G401.6 (cell line): Measurements from ENCODE around the gene CACNA1D.
"Not testable (repeated sequence)": the region's sequence is repeated elsewhere in the genome, so short reads cannot be mapped to it uniquely, and the experiment has no call there.

Source experiments
- FAIRE-seq: peaks from 2 replicates; lab custom pipeline; 2012; peaks lifted over from hg19 to GRCh38; lab: Jason Lieb, UNC

The CACNA1D gene

GRCh38 chr3:53493963-53494791 is at the start of gene CACNA1D:
TSS of gene CACNA1D (plus strand) at chr3:53494611. CDS start at chr3:53495167, 556 bp downstream.
- no peak for FAIRE-seq

GRCh38 chr3:53457068-53457467 is 37.3 kb upstream of the CACNA1D start:
- no peak for FAIRE-seq

DNA sequence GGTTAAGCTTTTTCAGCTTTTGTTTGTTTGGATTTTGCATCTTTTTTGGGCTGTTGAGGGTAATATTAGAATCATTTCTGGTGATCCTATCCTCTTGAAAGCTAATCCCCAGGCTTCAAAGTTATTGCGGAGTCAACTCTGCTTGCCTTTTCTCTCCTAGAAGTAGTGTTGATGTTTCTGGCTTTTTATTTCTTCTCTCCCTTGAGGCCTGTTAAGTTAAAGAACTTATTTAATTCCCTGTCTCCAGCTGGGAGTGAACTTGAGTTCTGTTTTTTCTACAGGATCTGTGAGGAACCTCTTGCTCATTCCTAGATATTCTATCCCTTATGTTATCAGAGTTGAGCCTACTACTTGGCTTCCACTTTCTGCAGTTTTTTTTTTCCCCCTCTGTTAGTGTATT is 34.1 kb upstream of the CACNA1D start:
- no peak for FAIRE-seq

- FAIRE-seq: no peak
Observed at GRCh38 chr3:53464424-53464823, 30.0 kb upstream of the CACNA1D start.

DNA sequence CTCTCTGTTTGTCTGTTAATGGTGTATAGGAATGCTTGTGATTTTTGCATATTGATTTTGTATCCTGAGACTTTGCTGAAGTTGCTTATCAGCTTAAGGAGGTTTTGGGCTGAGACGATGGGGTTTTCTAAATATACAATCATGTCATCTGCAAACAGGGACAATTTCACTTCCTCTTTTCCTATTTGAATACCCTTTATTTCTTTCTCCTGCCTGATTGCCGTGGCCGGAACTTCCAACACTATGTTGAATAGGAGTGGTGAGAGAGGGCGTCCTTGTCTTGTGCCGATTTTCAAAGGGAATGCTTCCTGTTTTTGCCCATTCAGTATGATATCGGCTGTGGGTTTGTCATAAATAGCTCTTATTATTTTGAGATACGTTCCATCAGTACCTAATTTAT is 24.7 kb upstream of the CACNA1D start:
- FAIRE-seq: not testable (repeated sequence)

GRCh38 chr3:53473422-53473821 is 21.0 kb upstream of the CACNA1D start:
- no peak for FAIRE-seq

DNA sequence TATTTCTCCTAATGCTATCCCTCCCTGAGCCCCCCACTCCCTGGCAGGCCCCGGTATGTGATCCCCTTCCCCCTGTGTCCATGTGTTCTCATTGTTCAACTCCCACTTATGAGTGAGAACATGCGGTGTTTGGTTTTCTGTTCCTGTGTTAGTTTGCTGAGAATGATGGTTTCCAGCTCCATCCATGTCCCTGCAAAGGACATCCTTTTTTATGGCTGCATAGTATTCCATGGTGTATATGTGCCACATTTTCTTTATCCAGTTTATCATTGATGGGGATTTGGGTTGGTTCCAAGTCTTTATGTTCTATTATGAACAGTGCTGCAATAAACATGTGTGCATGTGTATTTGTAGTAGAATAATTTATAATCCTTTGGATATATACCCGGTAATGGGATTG is 18.0 kb upstream of the CACNA1D start:
- not testable (repeated sequence) for FAIRE-seq

DNA sequence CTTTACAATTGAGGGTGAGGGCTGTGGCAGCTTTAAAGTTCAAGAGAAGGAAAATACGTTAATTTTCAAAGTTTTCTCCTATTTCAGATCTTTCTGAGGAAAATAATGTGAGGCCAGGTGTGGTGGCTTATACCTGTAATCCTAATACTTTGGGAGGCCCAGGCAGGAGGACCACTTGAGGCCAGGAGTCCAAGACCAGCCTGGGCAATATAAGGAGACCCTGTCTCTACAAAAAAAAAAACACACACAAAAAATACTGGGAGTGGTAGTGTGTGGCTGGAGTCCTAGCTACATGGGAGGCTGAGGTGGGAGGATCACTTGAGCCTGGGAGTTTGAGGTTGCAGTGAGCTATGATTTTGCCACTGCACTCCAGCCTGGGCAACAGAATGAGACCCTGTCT is 16.7 kb upstream of the CACNA1D start:
- not testable (repeated sequence) for FAIRE-seq

- FAIRE-seq: no peak
Observed at GRCh38 chr3:53478166-53478830, 16.1 kb upstream of the CACNA1D start.

GRCh38 chr3:53478921-53479664 is 15.3 kb upstream of the CACNA1D start:
- FAIRE-seq: no peak

DNA sequence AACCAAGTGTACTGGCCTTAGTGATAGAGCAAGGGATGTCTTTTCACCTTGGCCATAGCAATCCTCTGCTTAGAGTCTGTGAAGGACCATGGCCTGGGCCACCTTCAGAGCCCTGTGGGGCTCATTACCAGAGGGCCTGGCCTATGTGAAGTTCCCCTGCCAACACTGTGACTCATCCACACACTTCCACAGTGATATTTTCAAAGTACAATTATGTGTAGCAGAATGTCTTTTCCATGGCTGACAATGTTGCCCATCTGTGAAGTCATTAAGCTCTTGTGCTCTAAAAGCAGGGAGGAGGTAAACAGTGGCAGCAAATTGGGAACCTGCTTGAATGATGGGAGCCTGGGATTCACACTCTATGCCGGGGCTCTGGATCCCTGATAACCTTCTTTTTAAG is 12.2 kb upstream of the CACNA1D start:
- no peak for FAIRE-seq

GRCh38 chr3:53483821-53484220 is 10.6 kb upstream of the CACNA1D start:
- FAIRE-seq: no peak

- no peak for FAIRE-seq
Observed at GRCh38 chr3:53484984-53485383, 9.4 kb upstream of the CACNA1D start.

GRCh38 chr3:53485675-53486403 is 8.6 kb upstream of the CACNA1D start:
- FAIRE-seq: no peak

GRCh38 chr3:53486961-53487654 is 7.3 kb upstream of the CACNA1D start:
- FAIRE-seq: no peak

DNA sequence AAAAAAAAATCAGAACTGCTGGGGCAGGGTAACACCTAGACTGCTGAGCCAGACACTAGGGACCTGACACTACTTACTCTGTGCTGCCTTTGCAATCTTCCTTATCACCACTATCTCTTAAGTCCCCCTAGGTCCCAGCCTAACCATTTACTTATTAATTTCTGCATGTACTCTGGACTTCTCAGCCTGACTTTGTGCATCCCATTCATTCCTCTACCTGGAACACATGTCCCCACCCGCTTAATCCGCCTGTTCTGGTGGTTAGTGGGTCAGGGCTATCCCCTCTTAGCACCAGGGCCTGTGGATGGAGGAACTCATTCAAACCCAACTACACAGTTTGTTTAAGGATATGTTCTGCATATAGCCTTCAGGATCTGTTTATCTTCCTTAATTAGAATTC is 5.0 kb upstream of the CACNA1D start:
- FAIRE-seq: no peak

DNA sequence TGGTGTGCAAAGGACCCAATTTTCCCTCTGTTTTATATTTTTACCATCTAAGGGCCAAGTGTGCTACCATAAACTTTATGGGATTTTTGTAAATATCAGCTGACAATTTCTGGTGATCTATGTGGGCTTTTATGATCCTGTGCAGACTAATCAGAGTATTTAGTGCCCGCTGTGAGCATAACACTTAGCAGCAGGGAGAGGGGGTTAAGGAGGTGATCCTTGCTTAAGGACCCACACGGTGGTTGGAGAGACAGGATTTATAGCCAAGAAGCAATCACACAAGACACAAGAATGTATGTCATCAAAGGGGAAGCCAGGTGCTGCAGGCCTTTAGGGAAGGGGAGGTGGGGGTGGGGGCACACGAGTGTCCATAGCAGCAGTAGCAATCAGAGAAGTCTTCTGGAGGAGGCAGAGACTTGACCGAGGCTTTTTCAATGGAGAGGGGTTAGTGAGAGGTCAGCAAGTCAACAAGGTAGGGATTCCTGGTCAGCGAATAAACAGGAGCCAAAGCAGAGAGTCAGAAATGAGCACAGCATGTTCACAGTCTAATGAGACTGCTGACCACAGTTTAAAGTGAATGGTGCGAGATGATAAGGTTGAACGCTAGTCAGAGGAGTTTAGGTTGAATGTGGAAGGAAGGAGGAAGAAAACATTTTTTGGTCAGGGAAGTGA is 4.5 kb upstream of the CACNA1D start:
- no peak for FAIRE-seq

- FAIRE-seq: no peak
Observed at GRCh38 chr3:53490459-53490968, 3.9 kb upstream of the CACNA1D start.

DNA sequence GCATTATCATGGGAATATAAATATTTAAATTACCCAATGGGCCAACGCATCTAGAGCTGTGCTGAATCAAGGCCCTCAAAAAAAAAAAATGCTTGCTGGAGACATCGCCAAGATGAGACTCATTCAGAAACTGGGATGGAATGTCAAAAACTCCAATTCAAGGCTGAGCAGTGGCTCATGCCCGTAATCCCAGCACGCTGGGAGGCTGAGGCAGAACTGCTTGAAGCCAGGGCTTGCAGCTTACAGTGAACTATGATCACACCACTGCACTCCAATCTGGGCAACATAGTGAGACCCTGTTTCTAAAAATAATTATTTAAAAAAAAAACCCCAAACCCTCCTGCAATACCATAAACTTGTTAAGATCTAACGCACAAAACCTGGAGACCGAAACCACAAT is 3.1 kb upstream of the CACNA1D start:
- FAIRE-seq: no peak

DNA sequence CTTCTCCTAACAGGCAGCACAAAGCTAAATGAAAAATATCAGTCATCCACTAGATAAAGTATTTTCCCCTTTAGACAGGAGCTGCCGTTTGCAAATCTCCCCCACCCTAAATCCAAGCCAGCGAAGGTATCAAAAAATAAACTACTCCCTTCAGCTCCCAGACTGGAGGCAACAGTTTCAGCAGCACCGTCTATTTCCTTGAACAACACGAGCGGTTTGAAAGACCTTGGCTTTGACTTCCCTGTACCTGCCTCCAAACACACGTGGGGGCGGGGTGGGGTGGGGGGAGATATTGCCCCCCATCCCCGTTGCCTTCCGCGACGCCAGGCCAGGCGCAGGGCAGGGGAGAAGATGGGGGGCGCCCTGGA is 832 bp upstream of the CACNA1D start:
- no peak for FAIRE-seq

- FAIRE-seq: no peak
Observed at GRCh38 chr3:53495146-53495519, 722 bp downstream of the CACNA1D start.
